ENCODE data around the gene ATG12.
"Not testable (repeated sequence)": the region's sequence is repeated elsewhere in the genome, so short reads cannot be mapped to it uniquely, and the experiment has no call there.

ATG12 gene

GRCh38 chr5:115842952-115843351, 1.6 kb upstream of the ATG12 start:
- no peak for DNase-seq

GRCh38 chr5:115842089-115842935, 947 bp upstream of the ATG12 start:
- DNase-seq, result peak in 12 of 56 donors; percentile 33 to 84 (median 58)

GRCh38 chr5:115840873-115841272, 492 bp downstream of the ATG12 start:
- DNase-seq, result no peak

- no peak for DNase-seq
Measured at GRCh38 chr5:115838885-115839518, 2.4 kb downstream of the ATG12 start.

- DNase-seq, result no peak
Measured at GRCh38 chr5:115835481-115835880, 5.9 kb downstream of the ATG12 start.

- DNase-seq, result peak in 5 of 56 donors; percentile 7 to 42 (median 13)
Measured at GRCh38 chr5:115831163-115831768, 10.1 kb downstream of the ATG12 start.

GRCh38 chr5:115829913-115830312, 11.5 kb downstream of the ATG12 start:
- no peak for DNase-seq

GRCh38 chr5:115825948-115826347, 15.4 kb downstream of the ATG12 start:
- DNase-seq, result no peak

GRCh38 chr5:115824983-115825382, 16.4 kb downstream of the ATG12 start:
- DNase-seq, result not testable (repeated sequence)

- DNase-seq, result no peak
Measured at GRCh38 chr5:115820846-115821245, 20.5 kb downstream of the ATG12 start.

- DNase-seq, result peak in 23 of 56 donors; percentile 4 to 56 (median 15)
Measured at GRCh38 chr5:115818821-115819220, 22.5 kb downstream of the ATG12 start.

GRCh38 chr5:115817386-115817785, 24.0 kb downstream of the ATG12 start:
- DNase-seq, result no peak

- DNase-seq, result peak in 54 of 56 donors; percentile 17 to 91 (median 72)
Measured at GRCh38 chr5:115816226-115817081, 24.9 kb downstream of the ATG12 start, which contains the start of gene CDO1. TSS of gene CDO1 (minus strand) at chr5:115816659. CDS start at chr5:115816397, 262 bp downstream.

- DNase-seq, result peak in 11 of 56 donors; percentile 16 to 44 (median 33)
Measured at GRCh38 chr5:115815693-115816225, 25.6 kb downstream of the ATG12 start.

- no peak for DNase-seq
Measured at GRCh38 chr5:115815006-115815692, 26.2 kb downstream of the ATG12 start.

- no peak for DNase-seq
Measured at GRCh38 chr5:115813719-115814118, 27.6 kb downstream of the ATG12 start.

- no peak for DNase-seq
Measured at GRCh38 chr5:115812372-115812771, 29.0 kb downstream of the ATG12 start.

- DNase-seq, result no peak
Measured at GRCh38 chr5:115811406-115811805, 30.0 kb downstream of the ATG12 start.

- no peak for DNase-seq
Measured at GRCh38 chr5:115810761-115811160, 30.6 kb downstream of the ATG12 start.

- no peak for DNase-seq
Measured at GRCh38 chr5:115809946-115810345, 31.4 kb downstream of the ATG12 start.

Data from nucleus accumbens (tissue), 56 donors.